Mucosa of rectum (tissue), 2 donors: ENCODE data around the gene IGF1.

Experiments used
- H3K27ac ChIP-seq, 2 donors: one replicate each; pipeline ENCODE4 v1.7.0; 2013; ENCODE audit warnings: inconsistent platforms in 2 of 2, low read depth in 2 of 2, low read length in 2 of 2
- H3K27me3 ChIP-seq, 2 donors: one replicate each; pipeline ENCODE4 v1.7.0; 2013; ENCODE audit warnings: low read length in 2 of 2; ENCODE audit not compliant: control insufficient read depth in 2 of 2, insufficient read depth in 2 of 2
- H3K36me3 ChIP-seq, 2 donors: one replicate each; pipeline ENCODE4 v1.7.0; 2013; ENCODE audit warnings: low read length in 2 of 2; ENCODE audit not compliant: control insufficient read depth in 2 of 2, insufficient read depth in 2 of 2
- H3K4me1 ChIP-seq, 2 donors: one replicate each; pipeline ENCODE4 v1.7.0; 2013; ENCODE audit warnings: low read length in 2 of 2, mild to moderate bottlenecking in 1 of 2; ENCODE audit not compliant: control insufficient read depth in 2 of 2, insufficient read depth in 2 of 2
- H3K4me3 ChIP-seq, 2 donors: one replicate each; pipeline ENCODE4 v1.7.0; 2013; ENCODE audit warnings: low read length in 2 of 2
- H3K9ac ChIP-seq, 2 donors: one replicate each; pipeline ENCODE4 v1.7.0; 2013; ENCODE audit warnings: low read length in 2 of 2, low read depth in 1 of 2, mild to moderate bottlenecking in 1 of 2
- H3K9me3 ChIP-seq, 2 donors: one replicate each; pipeline ENCODE4 v1.7.0; 2013; ENCODE audit warnings: low read length in 2 of 2; ENCODE audit not compliant: control insufficient read depth in 2 of 2
- donor health status: healthy.
- donor health status: Normal muscosa, but diverticular disease.

Gene IGF1

DNA sequence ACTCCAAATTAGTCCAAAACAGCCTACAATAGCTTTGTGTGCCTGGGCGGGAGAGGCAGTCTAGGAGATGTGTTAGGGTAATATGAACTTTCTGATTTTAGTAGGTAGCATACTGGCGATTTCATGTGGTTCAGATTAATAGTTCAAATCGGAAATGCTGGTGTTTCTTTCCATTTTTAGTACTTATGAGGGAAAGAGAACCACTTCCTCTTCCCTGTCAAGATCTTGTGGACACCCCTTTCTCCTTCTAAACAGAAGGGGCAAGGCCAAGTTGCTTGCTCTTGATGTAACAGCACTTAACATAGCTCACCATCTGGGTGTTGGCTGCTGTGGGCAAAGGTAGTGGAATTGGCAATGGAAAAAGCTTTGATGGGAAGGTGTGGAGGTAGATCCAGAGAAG, 32.2 kb upstream of the IGF1 start:
- H3K36me3 ChIP-seq: no peaks in the 10 kb centered on the region
- H3K9ac ChIP-seq: no peak overlapping the region
- no peak overlapping the region for H3K4me3 ChIP-seq
- no peaks in the 10 kb centered on the region for H3K27me3 ChIP-seq
- no peaks in the 10 kb centered on the region for H3K4me1 ChIP-seq
- no peak overlapping the region for H3K27ac ChIP-seq
- no peaks in the 10 kb centered on the region for H3K9me3 ChIP-seq

DNA sequence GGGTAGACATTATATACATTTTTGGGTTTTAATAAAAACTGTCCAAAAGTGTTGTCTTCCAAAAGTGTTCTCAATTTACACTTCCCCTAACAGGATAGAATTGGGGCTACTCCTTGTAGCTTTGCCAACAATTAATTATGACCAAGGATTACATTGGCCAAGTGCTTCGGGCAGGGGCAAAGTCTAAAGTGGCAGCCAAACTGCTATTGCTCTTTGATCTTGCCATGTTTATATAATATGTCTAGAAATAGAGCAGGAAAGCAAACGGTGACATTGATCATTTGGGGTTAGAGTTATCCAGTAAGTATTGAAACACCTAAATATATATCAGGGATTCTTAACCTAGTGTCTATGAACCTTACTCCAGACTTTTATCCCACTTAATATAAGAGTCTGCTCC, 31.2 kb upstream of the IGF1 start:
- H3K36me3 ChIP-seq: no peaks in the 10 kb centered on the region
- no peak overlapping the region for H3K27ac ChIP-seq
- no peak overlapping the region for H3K4me3 ChIP-seq
- H3K9me3 ChIP-seq: no peaks in the 10 kb centered on the region
- H3K4me1 ChIP-seq: no peaks in the 10 kb centered on the region
- H3K9ac ChIP-seq: no peak overlapping the region
- H3K27me3 ChIP-seq: no peaks in the 10 kb centered on the region

DNA sequence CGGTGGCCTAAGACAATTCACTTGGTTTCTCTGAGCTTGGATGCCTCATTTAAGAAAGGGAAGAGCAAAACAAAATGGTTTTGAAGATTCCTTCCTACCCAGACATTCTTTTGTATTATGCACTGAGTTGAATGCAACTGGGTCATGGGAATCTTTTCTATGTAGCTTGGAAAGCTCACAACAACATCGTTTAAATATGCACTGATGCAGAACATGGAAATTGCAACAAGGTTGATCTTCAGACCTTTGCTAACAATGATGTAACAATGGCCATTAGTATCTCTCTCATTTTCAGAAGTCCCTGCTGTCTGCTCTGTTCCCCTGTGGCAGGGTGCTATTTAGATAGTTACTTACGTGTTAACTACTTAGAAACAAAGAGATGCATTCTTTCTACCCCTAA, 30.1 kb upstream of the IGF1 start:
- no peak overlapping the region for H3K4me3 ChIP-seq
- no peaks in the 10 kb centered on the region for H3K9me3 ChIP-seq
- H3K4me1 ChIP-seq: no peaks in the 10 kb centered on the region
- H3K36me3 ChIP-seq: no peaks in the 10 kb centered on the region
- no peak overlapping the region for H3K27ac ChIP-seq
- no peak overlapping the region for H3K9ac ChIP-seq
- no peaks in the 10 kb centered on the region for H3K27me3 ChIP-seq

DNA sequence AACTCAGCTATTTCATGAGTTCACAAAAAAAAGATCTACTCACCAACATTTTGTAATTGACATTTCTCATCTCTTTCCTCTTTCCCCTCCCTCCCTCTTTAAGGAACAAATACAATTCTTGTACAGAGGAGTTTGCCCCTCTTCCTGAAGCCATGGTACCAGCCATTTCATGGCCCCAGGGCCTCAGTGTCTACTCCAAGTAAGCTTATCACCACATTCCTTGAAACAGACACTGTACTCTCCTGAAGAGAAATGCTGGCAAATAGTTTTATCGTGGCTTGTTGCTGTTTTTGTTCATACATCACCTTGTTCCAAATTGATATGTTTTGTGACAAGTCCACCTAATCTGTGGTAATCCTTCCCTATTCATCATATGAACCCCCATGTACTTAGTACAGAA, 29.7 kb upstream of the IGF1 start:
- Histone ChIP-seq H3K9ac (no peak overlapping the region), H3K4me3 (no peak overlapping the region), H3K36me3 (no peaks in the 10 kb centered on the region), H3K4me1 (no peaks in the 10 kb centered on the region), H3K27ac (no peak overlapping the region), H3K27me3 (no peaks in the 10 kb centered on the region), H3K9me3 (no peaks in the 10 kb centered on the region)

DNA sequence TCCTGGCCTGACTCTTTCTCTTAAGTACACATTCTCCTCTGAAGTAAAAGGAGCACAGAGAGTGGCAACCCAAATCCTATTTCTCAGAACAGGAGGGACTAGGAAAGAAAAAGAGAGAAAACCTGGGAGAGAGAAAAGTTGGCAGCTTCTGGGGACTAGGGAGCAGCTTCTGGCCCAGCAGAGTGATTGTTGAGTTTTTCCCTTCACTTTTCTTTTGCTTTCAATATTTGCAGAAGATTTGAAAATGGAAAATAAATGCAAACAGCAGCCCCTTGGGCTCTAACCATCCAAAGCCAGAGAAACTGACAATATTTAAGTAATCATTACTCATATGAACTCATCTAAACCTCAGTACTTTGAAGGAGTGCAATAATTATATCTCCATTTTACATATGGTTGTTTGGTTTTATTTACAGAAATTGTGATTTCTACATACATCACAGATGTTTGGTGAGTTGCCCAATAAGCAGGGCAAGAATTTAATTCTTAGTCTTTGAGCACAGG, 28.8 kb upstream of the IGF1 start:
- H3K4me1 ChIP-seq: no peaks in the 10 kb centered on the region
- no peak overlapping the region for H3K9ac ChIP-seq
- H3K9me3 ChIP-seq: no peaks in the 10 kb centered on the region
- H3K36me3 ChIP-seq: no peaks in the 10 kb centered on the region
- H3K27me3 ChIP-seq: no peaks in the 10 kb centered on the region
- H3K27ac ChIP-seq: no peak overlapping the region
- H3K4me3 ChIP-seq: no peak overlapping the region

DNA sequence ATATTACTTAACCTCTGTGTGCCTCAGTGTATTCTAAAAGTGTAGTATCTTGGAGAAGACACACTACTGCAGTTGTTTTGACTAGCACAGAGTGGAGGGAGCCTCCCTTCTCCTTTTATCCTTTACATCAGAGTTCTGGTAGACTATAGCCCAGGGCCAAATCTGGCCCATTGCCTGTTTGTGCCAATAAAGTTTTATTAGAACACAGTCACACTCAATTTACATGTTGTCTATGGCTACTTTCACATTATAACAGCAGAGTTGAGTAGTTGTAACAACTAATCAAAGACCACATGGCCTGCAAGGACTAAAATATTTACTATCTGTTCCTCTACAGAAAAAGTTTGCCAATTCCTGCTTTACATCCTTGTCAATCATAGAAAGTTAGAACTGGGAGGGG, 27.7 kb upstream of the IGF1 start:
- no peaks in the 10 kb centered on the region for H3K9me3 ChIP-seq
- no peak overlapping the region for H3K27ac ChIP-seq
- no peaks in the 10 kb centered on the region for H3K27me3 ChIP-seq
- H3K4me3 ChIP-seq: no peak overlapping the region
- H3K9ac ChIP-seq: no peak overlapping the region
- no peaks in the 10 kb centered on the region for H3K4me1 ChIP-seq
- H3K36me3 ChIP-seq: no peaks in the 10 kb centered on the region

DNA sequence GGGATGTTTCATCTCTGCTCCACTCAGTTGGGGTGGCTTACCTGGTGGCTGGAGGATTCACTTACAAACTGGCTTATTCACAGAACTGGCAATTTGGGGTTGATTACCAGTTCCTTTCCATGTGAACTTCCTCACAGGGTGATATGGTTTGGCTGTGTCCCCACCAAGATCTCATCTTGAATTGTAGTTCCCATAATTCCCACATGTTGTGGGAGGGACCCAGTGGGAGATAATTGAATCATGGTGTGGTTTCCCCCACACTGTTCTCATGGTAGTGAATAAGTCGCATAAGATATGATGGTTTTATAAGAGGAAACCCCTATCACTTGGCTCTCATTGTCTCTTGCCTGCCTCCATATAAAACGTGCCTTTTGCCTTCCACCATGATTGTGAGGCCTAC, 26.9 kb upstream of the IGF1 start:
- Histone ChIP-seq H3K9ac (no peak overlapping the region), H3K27me3 (no peaks in the 10 kb centered on the region), H3K9me3 (no peaks in the 10 kb centered on the region), H3K36me3 (no peaks in the 10 kb centered on the region), H3K27ac (no peak overlapping the region), H3K4me3 (no peak overlapping the region), H3K4me1 (no peaks in the 10 kb centered on the region)

DNA sequence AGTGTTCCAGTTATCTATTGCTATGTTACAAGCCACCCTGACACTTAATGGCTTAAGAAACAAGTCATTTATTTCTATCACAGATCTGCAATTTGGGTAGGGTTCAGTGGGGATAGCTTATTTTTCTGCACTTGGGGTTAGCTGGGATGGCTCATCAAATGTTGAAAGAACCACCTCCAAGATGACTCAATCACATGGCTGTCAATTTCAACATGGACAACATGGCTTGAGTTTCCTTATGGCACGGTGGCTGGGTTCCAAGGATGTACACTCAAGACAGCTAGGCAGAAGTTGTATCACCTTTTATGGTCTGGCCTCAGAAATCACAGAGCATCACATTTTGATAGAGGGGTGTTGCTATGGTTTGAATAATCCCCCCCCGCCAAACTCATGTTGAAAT, 24.5 kb upstream of the IGF1 start:
- Histone ChIP-seq H3K9me3 (no peaks in the 10 kb centered on the region), H3K9ac (no peak overlapping the region), H3K4me1 (no peaks in the 10 kb centered on the region), H3K27ac (peak overlapping the region in 1 of 2 donors; percentile 18), H3K27me3 (no peaks in the 10 kb centered on the region), H3K4me3 (no peak overlapping the region), H3K36me3 (no peaks in the 10 kb centered on the region)

DNA sequence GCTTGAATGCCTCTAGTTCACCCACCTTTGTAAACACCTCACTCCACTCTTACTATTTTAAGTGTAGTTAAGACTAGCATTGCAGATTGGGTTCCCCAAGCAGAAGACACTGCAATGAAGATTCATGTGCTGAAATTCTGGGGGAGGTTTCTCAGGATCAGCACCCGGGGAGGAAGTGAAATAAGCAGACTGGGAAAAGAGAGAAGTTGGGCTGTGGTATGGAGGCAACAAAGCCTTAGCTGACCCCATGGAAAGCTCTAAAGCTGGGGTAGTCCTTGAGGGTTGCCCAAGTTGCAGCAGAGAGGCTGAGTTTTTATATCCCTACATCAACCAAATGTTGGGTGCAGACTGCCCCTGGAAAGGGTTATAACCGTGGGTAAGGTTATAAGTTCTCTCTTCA, 23.9 kb upstream of the IGF1 start:
- H3K27ac ChIP-seq: peak overlapping the region in 1 of 2 donors; percentile 18
- H3K9me3 ChIP-seq: no peaks in the 10 kb centered on the region
- no peaks in the 10 kb centered on the region for H3K4me1 ChIP-seq
- H3K4me3 ChIP-seq: no peak overlapping the region
- no peaks in the 10 kb centered on the region for H3K27me3 ChIP-seq
- no peaks in the 10 kb centered on the region for H3K36me3 ChIP-seq
- no peak overlapping the region for H3K9ac ChIP-seq

DNA sequence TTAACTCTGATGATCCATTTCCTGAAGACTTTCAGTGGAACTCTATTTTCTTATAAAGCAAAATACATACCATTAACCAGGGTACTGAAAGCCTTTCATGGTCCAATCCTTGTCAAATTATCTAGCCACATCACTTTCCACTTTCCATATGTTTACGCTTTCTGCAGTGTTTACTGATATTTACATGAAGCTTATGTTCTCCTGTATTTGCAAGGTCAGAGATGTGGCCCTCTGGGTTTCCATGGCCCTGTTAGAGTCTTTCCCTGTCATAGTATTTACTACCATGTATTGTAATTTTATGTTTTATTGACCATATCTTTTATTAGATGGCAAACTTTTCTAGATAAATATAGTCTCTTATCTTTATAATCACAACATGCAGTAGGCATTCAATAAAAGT, 23.5 kb upstream of the IGF1 start:
- Histone ChIP-seq H3K27me3 (no peaks in the 10 kb centered on the region), H3K9ac (no peak overlapping the region), H3K4me1 (no peaks in the 10 kb centered on the region), H3K27ac (peak overlapping the region in 1 of 2 donors; percentile 32), H3K36me3 (no peaks in the 10 kb centered on the region), H3K9me3 (no peaks in the 10 kb centered on the region), H3K4me3 (no peak overlapping the region)

DNA sequence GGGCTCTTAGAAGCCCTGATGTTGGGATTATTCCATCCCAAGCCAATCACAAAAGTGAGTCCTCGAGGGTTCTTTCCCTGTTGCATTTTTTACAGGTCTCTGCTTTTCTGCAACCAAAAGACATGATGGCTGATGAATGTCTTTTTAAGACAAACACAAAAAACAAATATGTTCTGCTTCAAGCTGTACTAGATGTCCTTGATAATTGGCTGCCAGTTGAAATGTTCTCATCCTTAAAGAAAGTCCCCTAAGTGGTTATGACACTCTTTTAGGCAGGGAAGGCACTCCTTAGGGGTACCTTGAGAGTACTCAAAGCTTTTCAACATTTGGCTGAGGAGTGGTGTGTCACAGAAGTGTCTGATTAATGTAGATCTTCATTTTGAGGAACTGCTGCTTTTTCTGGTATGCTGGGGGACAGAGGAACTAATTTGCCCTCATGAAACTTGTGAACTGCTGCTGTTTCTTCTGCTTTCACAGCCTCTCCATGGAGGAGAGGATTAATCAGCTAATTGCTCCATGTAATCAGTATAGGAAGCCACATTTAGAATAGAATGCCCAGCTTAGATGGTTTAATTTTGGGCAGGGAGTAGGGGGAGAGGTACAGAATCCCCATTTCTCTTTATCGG, 22.8 kb upstream of the IGF1 start:
- H3K4me1 ChIP-seq: no peaks in the 10 kb centered on the region
- no peaks in the 10 kb centered on the region for H3K9me3 ChIP-seq
- H3K27me3 ChIP-seq: no peaks in the 10 kb centered on the region
- H3K36me3 ChIP-seq: no peaks in the 10 kb centered on the region
- H3K9ac ChIP-seq: no peak overlapping the region
- no peak overlapping the region for H3K4me3 ChIP-seq
- H3K27ac ChIP-seq: no peak overlapping the region
